GM21723 (cell line): ENCODE data around the gene STBD1.
"Not testable (repeated sequence)": the region's sequence is repeated elsewhere in the genome, so short reads cannot be mapped to it uniquely, and the experiment has no call there.

Experiments
- ATAC-seq: cut with Tn5 transposase; IDR thresholded peaks from one replicate; pipeline ENCODE4 v1.9.1; 2021; ENCODE audit warnings: mild to moderate bottlenecking, moderate library complexity; ENCODE audit not compliant: unreplicated experiment

STBD1 gene

GRCh38 chr4:76305971-76306881 lies at the start of gene STBD1:
TSS of gene STBD1 (plus strand) at chr4:76306733. CDS start at chr4:76306770, 37 bp downstream.
- peak; percentile 41 for ATAC-seq

GRCh38 chr4:76256968-76257367 lies 49.6 kb upstream of the STBD1 start:
- ATAC-seq, result no peak

- no peak for ATAC-seq
Measured at GRCh38 chr4:76257824-76258223, 48.7 kb upstream of the STBD1 start.

GRCh38 chr4:76260571-76260970 lies 46.0 kb upstream of the STBD1 start:
- ATAC-seq, result no peak

- no peak for ATAC-seq
Measured at GRCh38 chr4:76265631-76266218, 40.8 kb upstream of the STBD1 start.

GRCh38 chr4:76266627-76267026 lies 39.9 kb upstream of the STBD1 start:
- no peak for ATAC-seq

- ATAC-seq, result no peak
Measured at GRCh38 chr4:76267811-76268210, 38.7 kb upstream of the STBD1 start.

GRCh38 chr4:76270244-76271175 lies 36.0 kb upstream of the STBD1 start:
- ATAC-seq, result no peak

- no peak for ATAC-seq
Measured at GRCh38 chr4:76271248-76271647, 35.3 kb upstream of the STBD1 start.

GRCh38 chr4:76272073-76272472 lies 34.5 kb upstream of the STBD1 start:
- no peak for ATAC-seq

- no peak for ATAC-seq
Measured at GRCh38 chr4:76272582-76272981, 34.0 kb upstream of the STBD1 start.

GRCh38 chr4:76272999-76273398 lies 33.5 kb upstream of the STBD1 start:
- no peak for ATAC-seq

- ATAC-seq, result no peak
Measured at GRCh38 chr4:76275486-76276124, 30.9 kb upstream of the STBD1 start.

- no peak for ATAC-seq
Measured at GRCh38 chr4:76276813-76277212, 29.7 kb upstream of the STBD1 start.

- no peak for ATAC-seq
Measured at GRCh38 chr4:76277667-76278066, 28.9 kb upstream of the STBD1 start.

GRCh38 chr4:76278583-76278982 lies 27.9 kb upstream of the STBD1 start:
- ATAC-seq, result no peak

- no peak for ATAC-seq
Measured at GRCh38 chr4:76279462-76279861, 27.1 kb upstream of the STBD1 start.

GRCh38 chr4:76280488-76281441 lies 25.8 kb upstream of the STBD1 start:
- no peak for ATAC-seq

GRCh38 chr4:76281594-76281993 lies 24.9 kb upstream of the STBD1 start:
- ATAC-seq, result not testable (repeated sequence)
